ENCODE data around the gene ASPRV1.

DNA sequence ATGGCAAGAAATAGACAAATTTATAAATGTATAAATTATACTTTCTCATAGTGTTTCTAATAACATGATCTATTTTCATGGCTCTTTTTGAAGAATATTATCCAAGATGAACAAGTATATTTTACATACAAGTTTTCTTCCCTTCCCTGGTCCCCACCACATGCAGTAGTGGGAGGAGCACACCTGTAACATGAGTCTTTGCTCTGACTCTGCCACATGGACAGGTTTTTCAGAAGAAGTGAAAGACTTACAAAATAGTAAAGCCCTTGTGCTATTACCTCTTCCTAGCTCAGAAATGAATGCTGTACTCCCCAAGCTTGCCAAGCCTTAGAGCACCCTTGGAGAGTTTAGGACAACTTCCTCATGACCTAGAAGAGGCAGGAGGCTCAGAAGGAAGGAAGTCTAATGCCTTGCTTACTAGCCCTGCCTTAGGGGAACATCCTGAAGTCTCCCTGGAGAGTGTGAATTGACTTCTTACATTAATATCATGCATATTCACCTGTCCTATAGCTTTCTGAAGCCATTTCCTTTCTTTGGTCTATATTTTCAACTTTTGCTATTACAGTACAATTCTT lies 28.1 kb downstream of the ASPRV1 start:
- TF ChIP-seq CTCF (IDR thresholded peaks at IDR 0.05; ENCODE audit: poor library complexity) (no peak), EZH2 (IDR thresholded peaks at IDR 0.05; ENCODE audit: borderline replicate concordance) (no peak)
